ENCODE measurements around the gene SEMA6A. TPM values are rescaled to one million over a fixed set of nuclear protein-coding genes. Genes with fewer than 3 reads are reported as not detected.

Gene SEMA6A
- total RNA-seq, 1 donor from 2014 or later = not detected

DNA sequence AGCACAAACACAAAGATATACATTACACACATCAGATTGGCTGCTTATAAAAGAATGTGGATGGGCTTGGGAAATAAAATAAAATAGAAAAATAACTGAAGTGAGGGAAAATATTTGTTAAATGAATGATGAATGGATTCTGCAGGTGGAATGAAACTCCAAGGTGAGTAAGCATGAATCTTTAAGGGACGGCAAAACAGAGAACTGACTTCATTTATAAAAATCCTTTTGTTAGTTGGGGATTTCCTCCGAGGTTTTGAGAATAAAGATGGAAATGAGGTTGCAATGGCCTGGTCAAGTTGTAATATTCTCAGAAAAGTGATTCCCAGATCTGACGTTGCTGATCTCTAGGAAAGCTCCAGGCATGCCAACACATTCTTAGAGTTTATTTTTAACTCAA is 20.9 kb upstream of the SEMA6A start:
- Mint-ChIP-seq H3K36me3 (ENCODE audit: low read depth) (no peaks in the 10 kb centered on the region), H3K27me3 (ENCODE audit: low read depth) (no peaks in the 10 kb centered on the region), H3K4me1 (ENCODE audit: low read depth) (no peaks in the 10 kb centered on the region), H3K9me3 (no peaks in the 10 kb centered on the region), H3K4me3 (ENCODE audit: low read depth) (no peak overlapping the region), H3K27ac (no peak overlapping the region)
- intact Hi-C loops (cut with micrococcal nuclease) = no loop called here
- no peak for DNase-seq (ENCODE audit: low spot score)

DNA sequence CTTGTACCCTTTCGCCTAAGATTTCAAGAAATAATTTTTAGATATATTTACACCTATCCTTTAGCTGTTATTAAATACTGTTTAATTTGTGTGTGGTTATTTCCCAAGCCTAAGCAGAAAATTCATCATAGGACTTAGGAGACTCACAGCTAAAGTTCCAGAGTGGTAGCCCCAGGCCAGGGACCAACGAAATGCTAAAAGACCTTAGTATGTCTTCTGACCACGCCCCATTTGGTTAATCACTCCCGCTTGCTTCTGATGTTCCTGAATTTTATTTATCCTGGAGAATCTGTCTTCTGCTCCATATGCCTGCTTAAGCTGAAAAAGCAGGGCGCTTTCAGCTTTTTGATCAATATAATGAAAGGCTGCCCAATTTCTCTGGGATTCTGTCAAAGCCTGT is 18.7 kb upstream of the SEMA6A start:
- no peak overlapping the region for H3K4me3 Mint-ChIP-seq (ENCODE audit: low read depth)
- H3K27me3 Mint-ChIP-seq (ENCODE audit: low read depth) = no peaks in the 10 kb centered on the region

DNA sequence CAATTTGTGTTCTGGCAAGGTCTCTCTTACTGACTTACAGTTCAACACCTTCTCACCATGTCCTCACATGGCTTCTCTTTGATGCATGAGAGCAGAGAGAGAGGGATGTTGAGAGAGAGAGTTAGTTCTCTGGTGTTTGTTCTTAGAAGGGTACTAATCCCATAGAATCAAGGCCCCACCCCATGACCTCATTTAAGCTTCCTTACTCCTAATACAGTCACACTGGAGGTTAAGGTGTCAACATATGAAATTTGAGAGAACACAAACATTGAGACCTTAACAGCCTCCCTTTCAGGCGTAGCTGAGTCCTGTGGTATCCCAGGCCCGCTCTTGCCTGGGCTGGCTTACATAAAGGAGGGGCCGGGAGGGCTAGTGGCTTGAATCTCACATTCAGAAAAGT is 10.6 kb upstream of the SEMA6A start:
- Mint-ChIP-seq H3K36me3 (ENCODE audit: low read depth) (no peaks in the 10 kb centered on the region), H3K27ac (no peak overlapping the region), H3K9me3 (no peaks in the 10 kb centered on the region), H3K4me3 (ENCODE audit: low read depth) (no peak overlapping the region), H3K4me1 (ENCODE audit: low read depth) (no peaks in the 10 kb centered on the region), H3K27me3 (ENCODE audit: low read depth) (peaks cover 21% of the 10 kb centered on the region)
- intact Hi-C loops (cut with micrococcal nuclease) = no loop called here
- no peak for DNase-seq (ENCODE audit: low spot score)

More for the DNA sequence above, 18.7 kb upstream of the SEMA6A start:
- no peak for DNase-seq (ENCODE audit: low spot score)
- intact Hi-C loops (cut with micrococcal nuclease) = no loop called here
- H3K4me1 Mint-ChIP-seq (ENCODE audit: low read depth) = no peaks in the 10 kb centered on the region
- no peaks in the 10 kb centered on the region for H3K36me3 Mint-ChIP-seq (ENCODE audit: low read depth)
- no peak overlapping the region for H3K27ac Mint-ChIP-seq
- no peaks in the 10 kb centered on the region for H3K9me3 Mint-ChIP-seq

DNA sequence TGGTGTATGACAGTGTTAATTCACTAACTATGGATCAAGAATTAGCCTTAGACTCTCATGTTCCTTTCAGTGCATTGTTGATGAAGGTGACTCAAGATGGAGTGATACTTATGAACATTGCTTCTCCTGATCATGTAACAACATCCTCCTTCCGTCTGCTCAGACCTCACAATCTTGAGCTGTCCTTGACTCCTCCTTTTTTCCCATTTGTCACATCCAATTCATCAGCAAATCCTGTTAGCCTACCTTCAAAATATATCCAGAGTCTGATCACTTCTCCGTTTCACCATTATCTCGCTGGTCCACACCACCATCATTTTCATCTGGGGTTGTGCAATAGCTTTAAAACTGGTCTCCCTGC is 9.2 kb upstream of the SEMA6A start:
- H3K4me1 Mint-ChIP-seq (ENCODE audit: low read depth) = no peaks in the 10 kb centered on the region
- no peaks in the 10 kb centered on the region for H3K36me3 Mint-ChIP-seq (ENCODE audit: low read depth)
- intact Hi-C loops (cut with micrococcal nuclease) = no loop called here
- no peak overlapping the region for H3K27ac Mint-ChIP-seq
- DNase-seq (ENCODE audit: low spot score) = no peak
- peaks cover 28% of the 10 kb centered on the region for H3K27me3 Mint-ChIP-seq (ENCODE audit: low read depth)
- no peaks in the 10 kb centered on the region for H3K9me3 Mint-ChIP-seq
- H3K4me3 Mint-ChIP-seq (ENCODE audit: low read depth) = no peak overlapping the region

DNA sequence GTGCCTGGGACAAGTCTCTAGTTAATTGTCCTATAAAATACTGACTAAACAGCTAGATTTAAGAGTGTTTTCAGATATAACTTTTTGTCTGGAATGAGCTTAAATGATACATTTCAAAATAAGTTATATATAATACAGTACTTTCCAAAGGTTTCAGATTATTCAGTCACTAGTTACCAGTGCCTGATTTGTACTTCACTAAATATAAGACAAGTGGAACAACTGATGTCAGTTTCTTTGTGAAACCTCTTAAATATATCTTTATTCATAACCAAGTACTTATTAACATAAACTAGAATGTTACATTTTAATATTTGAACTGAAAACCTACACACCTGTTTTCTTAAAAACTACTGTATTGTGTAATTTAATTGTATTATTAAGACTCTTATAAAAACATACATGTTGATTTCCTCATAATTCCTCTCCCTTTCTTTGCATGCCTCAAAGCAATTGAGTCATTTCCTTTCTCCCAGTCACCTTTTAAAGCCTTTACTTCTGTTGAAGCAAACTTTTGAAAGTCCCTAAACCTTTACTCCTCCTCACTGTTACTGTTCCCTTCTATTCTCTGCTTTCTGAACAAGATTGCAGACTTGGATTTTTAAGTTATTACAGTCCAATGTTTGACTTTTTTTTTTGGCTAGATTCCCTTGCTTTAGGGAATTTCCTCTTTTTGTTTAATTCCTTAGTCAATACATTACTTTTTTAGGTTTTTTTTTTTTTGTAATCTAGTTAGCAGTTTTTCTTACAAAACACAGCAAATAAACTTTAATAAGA is 8.7 kb upstream of the SEMA6A start:
- Mint-ChIP-seq H3K27ac (no peak overlapping the region), H3K36me3 (ENCODE audit: low read depth) (no peaks in the 10 kb centered on the region), H3K9me3 (no peaks in the 10 kb centered on the region), H3K4me3 (ENCODE audit: low read depth) (no peak overlapping the region), H3K4me1 (ENCODE audit: low read depth) (no peaks in the 10 kb centered on the region), H3K27me3 (ENCODE audit: low read depth) (peaks cover 31% of the 10 kb centered on the region)
- no peak for DNase-seq (ENCODE audit: low spot score)
- intact Hi-C loops (cut with micrococcal nuclease) = no loop called here

DNA sequence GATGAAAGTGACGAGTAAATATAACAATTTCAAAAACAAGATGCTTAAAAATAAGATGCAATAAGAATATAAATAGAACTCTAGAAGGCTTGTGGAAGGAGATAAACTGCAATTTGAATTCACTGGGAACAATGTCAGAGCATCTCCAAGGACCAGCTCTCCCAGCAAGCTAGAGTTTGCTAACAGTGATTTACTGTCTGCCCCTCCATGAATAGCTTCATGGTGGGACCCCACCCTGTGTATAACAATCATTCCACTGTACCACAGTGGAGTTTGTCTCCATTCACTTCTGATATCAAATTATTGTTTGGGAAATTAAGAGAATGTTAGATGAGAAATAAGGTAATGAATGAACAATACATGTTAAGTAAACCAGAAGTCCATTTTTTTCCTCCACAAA is 7.3 kb upstream of the SEMA6A start:
- no peak overlapping the region for H3K4me3 Mint-ChIP-seq (ENCODE audit: low read depth)
- no peak overlapping the region for H3K27ac Mint-ChIP-seq
- no peaks in the 10 kb centered on the region for H3K36me3 Mint-ChIP-seq (ENCODE audit: low read depth)
- peaks cover 39% of the 10 kb centered on the region for H3K27me3 Mint-ChIP-seq (ENCODE audit: low read depth)
- intact Hi-C loops (cut with micrococcal nuclease) = no loop called here
- no peaks in the 10 kb centered on the region for H3K9me3 Mint-ChIP-seq
- DNase-seq (ENCODE audit: low spot score) = no peak
- peaks cover 2% of the 10 kb centered on the region for H3K4me1 Mint-ChIP-seq (ENCODE audit: low read depth)

- DNase-seq (ENCODE audit: low spot score) = no peak
- Mint-ChIP-seq H3K27me3 (ENCODE audit: low read depth) (peaks cover 51% of the 10 kb centered on the region), H3K9me3 (no peaks in the 10 kb centered on the region), H3K27ac (no peak overlapping the region), H3K4me1 (ENCODE audit: low read depth) (peaks cover 16% of the 10 kb centered on the region), H3K36me3 (ENCODE audit: low read depth) (no peaks in the 10 kb centered on the region), H3K4me3 (ENCODE audit: low read depth) (no peak overlapping the region)
- intact Hi-C loops (cut with micrococcal nuclease) = loop anchor here (5.0 to 10.0 kb wide), 2 partner anchors 1282 to 1404 kb away; partner anchors contain the start of gene CCDC112
Measured at GRCh38 chr5:116579144-116579543, 4.5 kb upstream of the SEMA6A start.

- DNase-seq (ENCODE audit: low spot score) = no peak
- Mint-ChIP-seq H3K27ac (no peak overlapping the region), H3K4me1 (ENCODE audit: low read depth) (peaks cover 18% of the 10 kb centered on the region), H3K9me3 (no peaks in the 10 kb centered on the region), H3K4me3 (ENCODE audit: low read depth) (no peak overlapping the region), H3K27me3 (ENCODE audit: low read depth) (peaks cover 50% of the 10 kb centered on the region), H3K36me3 (ENCODE audit: low read depth) (no peaks in the 10 kb centered on the region)
- intact Hi-C loops (cut with micrococcal nuclease) = loop anchor here (5.0 to 10.0 kb wide), 2 partner anchors 1281 to 1404 kb away; partner anchors contain the start of gene CCDC112
Measured at GRCh38 chr5:116578676-116579075, 4.1 kb upstream of the SEMA6A start.

GRCh38 chr5:116577064-116577788 is 2.6 kb upstream of the SEMA6A start:
- Mint-ChIP-seq H3K27me3 (ENCODE audit: low read depth) (peaks cover 64% of the 10 kb centered on the region), H3K27ac (no peak overlapping the region), H3K9me3 (no peaks in the 10 kb centered on the region), H3K36me3 (ENCODE audit: low read depth) (no peaks in the 10 kb centered on the region), H3K4me3 (ENCODE audit: low read depth) (no peak overlapping the region), H3K4me1 (ENCODE audit: low read depth) (peaks cover 20% of the 10 kb centered on the region)
- intact Hi-C loops (cut with micrococcal nuclease) = loop anchor here (5.0 to 10.0 kb wide), 2 partner anchors 1280 to 1402 kb away; partner anchors contain the start of gene CCDC112
- DNase-seq (ENCODE audit: low spot score) = no peak

GRCh38 chr5:116576053-116576713 is 1.6 kb upstream of the SEMA6A start:
- Mint-ChIP-seq H3K4me3 (ENCODE audit: low read depth) (no peak overlapping the region), H3K36me3 (ENCODE audit: low read depth) (no peaks in the 10 kb centered on the region), H3K27ac (no peak overlapping the region), H3K9me3 (no peaks in the 10 kb centered on the region), H3K4me1 (ENCODE audit: low read depth) (peaks cover 20% of the 10 kb centered on the region), H3K27me3 (ENCODE audit: low read depth) (peaks cover 67% of the 10 kb centered on the region)
- intact Hi-C loops (cut with micrococcal nuclease) = loop anchor here (1.0 to 10.0 kb wide), 3 partner anchors 372 to 1401 kb away; partner anchors contain the start of gene CCDC112
- DNase-seq (ENCODE audit: low spot score) = peak; percentile 20

DNA sequence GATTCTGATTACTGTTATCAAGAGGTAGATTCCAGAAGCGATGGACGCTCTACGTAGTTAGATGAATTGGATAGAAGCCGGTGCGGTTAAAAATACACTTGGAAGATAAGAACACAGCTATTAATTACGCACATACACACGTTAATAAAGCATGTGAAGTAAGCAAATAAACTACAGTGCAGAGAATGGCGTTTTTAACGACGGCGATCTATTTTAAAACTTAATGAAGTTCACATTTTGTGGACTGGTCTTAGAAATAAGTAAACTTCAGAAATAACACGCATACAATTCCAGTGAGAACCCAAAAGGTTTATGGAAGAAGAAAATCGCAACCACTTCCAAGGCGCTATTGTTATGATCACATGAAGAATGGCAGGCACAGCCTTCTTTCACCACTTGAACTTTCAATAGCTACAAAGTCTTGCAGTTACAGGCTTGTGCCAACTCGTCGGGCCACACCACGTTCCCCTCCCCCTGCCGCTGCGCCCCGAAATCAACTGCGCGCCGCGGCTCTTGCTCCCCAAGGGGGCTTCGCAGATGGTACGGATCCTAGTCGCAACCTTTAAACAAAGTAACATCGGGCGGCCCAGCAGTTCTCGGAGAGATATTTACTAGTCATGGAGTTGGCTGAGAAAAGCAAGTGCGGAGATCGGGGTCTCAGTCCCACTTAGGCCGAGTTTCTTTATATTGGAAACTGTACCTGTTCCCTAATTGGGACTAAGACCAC is 866 bp upstream of the SEMA6A start:
- H3K36me3 Mint-ChIP-seq (ENCODE audit: low read depth) = no peaks in the 10 kb centered on the region
- H3K9me3 Mint-ChIP-seq = no peaks in the 10 kb centered on the region
- no peak for DNase-seq (ENCODE audit: low spot score)
- intact Hi-C loops (cut with micrococcal nuclease) = loop anchor here (1.0 to 10.0 kb wide), 5 partner anchors 373 to 1401 kb away; partner anchors contain the start of gene CCDC112
- H3K27me3 Mint-ChIP-seq (ENCODE audit: low read depth) = peaks cover 68% of the 10 kb centered on the region
- peaks cover 20% of the 10 kb centered on the region for H3K4me1 Mint-ChIP-seq (ENCODE audit: low read depth)
- H3K27ac Mint-ChIP-seq = no peak overlapping the region
- peak overlapping the region; percentile 69 for H3K4me3 Mint-ChIP-seq (ENCODE audit: low read depth)

DNA sequence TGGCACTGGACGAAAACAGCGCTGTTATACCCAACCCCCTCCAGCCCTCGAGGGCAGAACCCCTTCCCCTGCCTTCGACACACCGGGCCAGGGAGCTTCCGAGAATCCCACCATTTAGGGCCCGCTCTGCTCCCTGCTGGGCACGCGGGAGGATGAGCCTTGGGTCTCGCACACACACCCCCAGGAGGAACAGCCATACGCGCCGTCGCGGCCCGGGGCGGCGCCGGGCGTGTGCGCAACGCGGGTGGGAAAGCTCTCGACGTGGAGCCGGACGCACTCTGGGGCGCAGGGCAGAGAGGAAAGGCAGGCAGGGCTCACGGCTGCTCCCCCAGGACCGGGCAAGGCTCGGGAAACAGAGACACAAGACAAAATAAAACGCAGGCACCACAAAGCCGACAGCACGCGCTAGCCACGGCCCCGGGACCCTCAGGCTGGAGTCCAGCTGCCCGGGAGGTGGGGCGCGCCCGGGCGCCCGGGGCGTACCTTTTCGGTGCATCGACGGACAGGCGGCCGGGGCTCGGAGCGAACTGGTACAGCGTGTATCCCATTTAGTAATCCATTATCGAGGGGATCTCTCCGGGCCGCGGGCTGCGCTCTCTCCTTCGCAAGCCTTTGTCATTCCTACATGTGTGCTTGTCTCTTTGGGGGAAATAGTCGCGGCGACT is 789 bp downstream of the SEMA6A start:
- DNase-seq (ENCODE audit: low spot score) = no peak
- H3K36me3 Mint-ChIP-seq (ENCODE audit: low read depth) = no peaks in the 10 kb centered on the region
- peaks cover 20% of the 10 kb centered on the region for H3K4me1 Mint-ChIP-seq (ENCODE audit: low read depth)
- H3K4me3 Mint-ChIP-seq (ENCODE audit: low read depth) = peak overlapping the region; percentile 69
- no peak overlapping the region for H3K27ac Mint-ChIP-seq
- peaks cover 69% of the 10 kb centered on the region for H3K27me3 Mint-ChIP-seq (ENCODE audit: low read depth)
- H3K9me3 Mint-ChIP-seq = no peaks in the 10 kb centered on the region
- intact Hi-C loops (cut with micrococcal nuclease) = loop anchor here (2.0 to 10.0 kb wide), 4 partner anchors 433 to 1399 kb away; partner anchors contain the start of gene LVRN

Data from activated T-helper 2 cell treated with anti-CD3 and anti-CD28 coated beads, Interferon-gamma antibody, Interleukin-2, Interleukin-4, amounts not matched to agents 10 μg/mL and 5 μg/mL and 100 μg/mL, durations not matched to agents 14 hours and 24 hours and 36 hours (primary cell).